Ammon's horn (tissue), 1 donor: ENCODE data around the gene TSHZ3.

Experiments
- DNase-seq: peaks from one replicate; pipeline ENCODE4 v3.0.0-alpha.2; 2016; ENCODE audit warnings: low spot score

The TSHZ3 gene, protein sequence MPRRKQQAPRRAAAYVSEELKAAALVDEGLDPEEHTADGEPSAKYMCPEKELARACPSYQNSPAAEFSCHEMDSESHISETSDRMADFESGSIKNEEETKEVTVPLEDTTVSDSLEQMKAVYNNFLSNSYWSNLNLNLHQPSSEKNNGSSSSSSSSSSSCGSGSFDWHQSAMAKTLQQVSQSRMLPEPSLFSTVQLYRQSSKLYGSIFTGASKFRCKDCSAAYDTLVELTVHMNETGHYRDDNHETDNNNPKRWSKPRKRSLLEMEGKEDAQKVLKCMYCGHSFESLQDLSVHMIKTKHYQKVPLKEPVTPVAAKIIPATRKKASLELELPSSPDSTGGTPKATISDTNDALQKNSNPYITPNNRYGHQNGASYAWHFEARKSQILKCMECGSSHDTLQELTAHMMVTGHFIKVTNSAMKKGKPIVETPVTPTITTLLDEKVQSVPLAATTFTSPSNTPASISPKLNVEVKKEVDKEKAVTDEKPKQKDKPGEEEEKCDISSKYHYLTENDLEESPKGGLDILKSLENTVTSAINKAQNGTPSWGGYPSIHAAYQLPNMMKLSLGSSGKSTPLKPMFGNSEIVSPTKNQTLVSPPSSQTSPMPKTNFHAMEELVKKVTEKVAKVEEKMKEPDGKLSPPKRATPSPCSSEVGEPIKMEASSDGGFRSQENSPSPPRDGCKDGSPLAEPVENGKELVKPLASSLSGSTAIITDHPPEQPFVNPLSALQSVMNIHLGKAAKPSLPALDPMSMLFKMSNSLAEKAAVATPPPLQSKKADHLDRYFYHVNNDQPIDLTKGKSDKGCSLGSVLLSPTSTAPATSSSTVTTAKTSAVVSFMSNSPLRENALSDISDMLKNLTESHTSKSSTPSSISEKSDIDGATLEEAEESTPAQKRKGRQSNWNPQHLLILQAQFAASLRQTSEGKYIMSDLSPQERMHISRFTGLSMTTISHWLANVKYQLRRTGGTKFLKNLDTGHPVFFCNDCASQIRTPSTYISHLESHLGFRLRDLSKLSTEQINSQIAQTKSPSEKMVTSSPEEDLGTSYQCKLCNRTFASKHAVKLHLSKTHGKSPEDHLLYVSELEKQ

DNA sequence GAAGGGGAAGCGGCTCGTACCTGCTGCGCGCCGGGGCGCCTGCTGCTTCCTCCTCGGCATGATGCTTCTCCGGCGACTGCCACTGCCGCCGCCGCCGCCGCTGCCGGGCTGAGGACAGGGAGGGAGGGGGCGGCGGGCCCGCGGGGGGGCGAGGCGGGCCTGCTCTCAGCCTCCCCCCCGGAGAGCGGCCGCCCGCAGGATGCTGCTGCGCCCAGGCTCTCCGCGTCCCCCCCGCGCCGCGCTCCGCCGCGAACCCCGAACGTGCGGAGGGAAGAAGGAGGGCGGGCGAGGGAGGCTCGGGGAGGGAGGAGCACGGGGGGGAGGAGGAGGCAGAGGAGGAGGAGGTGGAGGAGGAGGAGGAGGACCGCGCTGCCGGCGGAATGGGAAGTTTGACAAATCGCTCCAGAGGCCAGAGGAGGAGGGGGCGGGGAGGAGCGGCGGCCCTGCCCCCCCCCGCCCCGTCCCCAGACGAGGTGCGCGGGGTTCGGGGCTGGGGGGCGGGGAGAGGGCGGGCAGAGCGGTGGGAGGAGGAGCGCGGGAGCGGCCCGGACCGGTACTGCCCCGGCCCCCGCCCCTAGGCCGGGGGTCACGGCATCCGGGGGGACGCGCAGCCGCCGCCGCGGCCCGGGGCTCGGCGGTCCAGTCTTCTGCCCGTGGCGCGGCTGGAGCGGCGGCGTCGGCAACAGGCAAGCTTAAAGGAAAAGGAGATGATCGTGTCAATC, at the start of gene TSHZ3:
TSS of gene TSHZ3 (minus strand) at position 277 of the 722 bp plus-strand sequence. CDS start at position 60, 217 bp downstream.
- DNase-seq = peak; percentile 65

DNA sequence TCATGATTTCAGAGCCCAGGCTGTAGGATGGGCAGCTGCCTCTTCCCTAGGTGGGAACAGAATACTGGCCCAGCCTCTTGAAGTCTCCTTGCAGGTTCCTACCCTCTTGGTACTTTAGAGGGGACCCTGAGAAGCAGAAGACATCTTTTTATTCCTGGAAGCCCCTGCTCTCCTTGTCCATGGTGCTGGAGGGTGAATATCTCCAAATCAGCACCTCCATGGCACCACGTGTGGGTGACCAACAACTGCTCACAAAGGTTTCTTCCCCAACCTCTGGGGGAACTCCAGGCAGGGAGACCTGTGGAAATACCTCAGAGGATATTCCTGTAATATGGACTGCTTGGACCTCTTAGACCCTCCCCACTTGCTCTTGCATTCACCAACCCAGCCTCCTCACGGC, 48.1 kb upstream of the TSHZ3 start:
- DNase-seq = no peak

DNA sequence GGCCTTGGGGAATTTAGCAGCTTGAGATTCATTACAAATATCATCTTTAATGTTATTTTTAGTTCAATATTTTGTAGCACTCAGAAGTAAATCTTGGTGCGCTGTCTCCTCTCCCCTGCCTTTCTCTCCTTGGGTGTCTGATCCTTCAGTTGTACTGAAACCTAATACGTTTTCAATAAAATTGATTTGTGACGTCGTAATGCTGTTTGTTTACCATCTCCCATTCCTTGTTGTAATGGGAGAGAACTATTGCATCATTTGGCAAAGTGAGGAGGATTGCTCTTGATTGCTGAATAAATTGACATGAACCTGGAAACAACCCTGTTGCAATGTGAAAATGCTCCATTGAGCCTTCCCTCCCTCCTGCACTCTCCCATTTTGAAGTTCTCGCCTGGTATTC, 43.2 kb upstream of the TSHZ3 start:
- no peak for DNase-seq

DNA sequence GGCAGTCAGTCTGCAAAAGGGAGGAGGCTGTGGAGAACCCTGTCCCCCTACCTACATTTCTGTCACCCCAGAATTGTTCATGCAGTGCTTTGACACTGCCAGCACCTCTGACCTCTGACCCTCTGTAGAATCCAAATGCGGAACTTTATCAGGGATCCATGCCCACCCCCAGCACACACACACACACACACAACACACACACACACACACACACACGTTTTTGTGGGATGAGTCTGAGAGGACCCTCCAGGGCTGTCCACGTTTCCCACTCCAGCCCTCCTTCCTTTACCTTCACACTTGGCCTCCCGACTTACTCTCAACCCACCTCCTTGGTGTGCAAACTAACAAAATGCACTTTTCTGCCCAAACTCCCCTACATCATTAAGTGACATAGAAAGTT, 42.3 kb upstream of the TSHZ3 start:
- DNase-seq = no peak

DNA sequence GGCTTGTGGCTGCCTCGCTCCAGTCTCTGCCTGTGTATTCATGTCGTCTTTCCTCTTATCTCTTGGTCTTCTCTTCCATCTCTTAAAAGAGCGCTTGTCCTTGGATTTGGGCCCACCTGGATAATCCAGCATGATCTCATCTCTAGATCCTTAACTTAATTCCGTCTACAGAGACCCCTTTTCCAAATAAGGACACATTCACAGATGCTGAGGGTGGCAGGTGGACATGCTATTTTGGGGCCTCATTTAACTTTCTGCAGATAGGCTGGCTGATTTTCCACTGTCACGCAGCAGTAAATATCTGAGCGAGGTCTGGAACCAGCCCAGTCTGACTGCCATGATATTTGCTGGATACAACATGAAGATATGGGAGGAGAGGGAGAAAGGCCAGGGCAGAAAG, 41.5 kb upstream of the TSHZ3 start:
- DNase-seq = no peak

DNA sequence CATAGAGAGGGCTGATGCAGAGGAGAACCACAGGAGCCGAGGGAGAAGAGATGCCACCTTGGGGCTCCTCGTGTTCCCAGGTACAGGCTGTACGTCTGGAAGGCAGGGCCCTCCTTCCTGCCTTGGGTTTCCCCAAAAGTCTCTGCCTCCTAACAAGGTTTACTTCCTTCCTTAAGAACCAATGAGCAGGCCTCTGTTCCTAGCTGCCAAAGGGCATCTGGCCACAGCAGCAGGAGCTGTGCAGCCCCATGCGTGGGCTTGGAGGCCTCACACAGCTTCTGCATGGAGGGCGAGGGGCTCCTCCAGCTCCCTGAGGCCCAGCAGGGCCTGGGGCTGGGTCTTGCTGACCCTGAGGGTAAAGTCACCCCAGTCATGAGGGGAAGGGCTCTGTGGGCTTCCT, 40.6 kb upstream of the TSHZ3 start:
- no peak for DNase-seq

DNA sequence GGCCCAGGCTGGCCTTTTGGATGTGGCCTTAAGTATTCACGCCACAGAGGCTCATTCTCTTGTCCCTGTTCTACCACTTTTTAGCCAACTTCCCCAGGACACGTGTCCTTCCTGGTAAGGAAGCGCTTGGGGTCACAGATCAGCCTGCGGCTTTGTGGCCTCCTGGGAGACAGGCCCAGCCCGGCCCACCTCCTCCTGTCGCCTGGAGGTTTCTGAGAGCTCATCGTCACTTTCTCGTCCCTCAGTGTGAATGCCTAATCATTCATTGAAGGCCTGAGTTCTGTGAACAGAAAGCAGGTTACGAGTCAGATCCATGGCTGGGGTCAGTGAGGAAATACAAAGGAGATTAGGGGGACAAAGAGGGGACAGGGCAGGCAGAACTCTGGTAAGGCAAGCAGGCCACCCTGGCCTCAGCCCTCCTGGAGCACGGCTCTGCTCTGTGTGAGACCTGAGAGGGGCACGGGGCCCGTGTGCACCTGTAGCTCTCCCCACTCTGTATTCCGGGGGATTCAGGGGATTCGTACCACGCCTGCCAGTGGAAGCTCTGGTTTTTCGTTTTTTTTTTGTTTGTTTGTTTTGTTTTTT, 38.6 kb upstream of the TSHZ3 start:
- no peak for DNase-seq

DNA sequence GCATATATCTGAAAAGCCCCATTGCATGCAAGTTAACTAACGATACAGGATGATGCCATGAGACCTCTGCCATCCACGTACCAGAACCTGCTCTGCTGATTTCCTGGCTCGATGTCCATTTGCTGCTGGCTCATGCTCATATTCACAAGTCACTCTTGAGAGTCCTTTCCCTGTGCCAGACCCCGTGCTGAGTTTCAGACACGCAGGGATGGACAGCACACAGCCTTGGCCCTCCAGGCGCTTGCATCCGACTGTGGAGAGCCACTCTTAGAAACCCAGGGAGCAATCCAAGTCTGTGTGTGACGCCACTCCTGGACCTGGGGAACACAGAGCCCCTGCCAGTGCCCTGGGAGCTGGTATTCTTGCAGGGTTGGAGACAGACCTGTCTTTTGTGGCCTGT, 37.6 kb upstream of the TSHZ3 start:
- DNase-seq = no peak

DNA sequence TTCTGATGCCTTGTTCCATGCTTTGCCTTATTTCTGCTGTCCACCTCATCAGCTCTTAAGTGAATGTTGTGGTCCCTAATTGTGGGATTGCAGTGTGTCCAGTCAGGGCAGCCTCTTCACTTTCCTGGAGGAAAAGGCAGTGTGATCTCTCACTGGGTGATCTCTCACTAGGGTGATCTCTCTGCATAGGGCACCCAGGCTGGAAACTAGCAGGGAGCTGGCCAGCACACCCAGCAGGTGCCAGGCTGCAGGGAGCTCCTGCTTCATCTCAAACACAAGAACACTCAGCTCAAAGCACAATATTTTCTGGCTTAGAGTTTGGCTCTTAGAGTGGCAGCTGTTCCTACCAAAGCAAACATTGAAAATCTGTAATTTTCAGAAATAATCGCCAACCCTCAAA, 36.5 kb upstream of the TSHZ3 start:
- DNase-seq = peak; percentile 10

DNA sequence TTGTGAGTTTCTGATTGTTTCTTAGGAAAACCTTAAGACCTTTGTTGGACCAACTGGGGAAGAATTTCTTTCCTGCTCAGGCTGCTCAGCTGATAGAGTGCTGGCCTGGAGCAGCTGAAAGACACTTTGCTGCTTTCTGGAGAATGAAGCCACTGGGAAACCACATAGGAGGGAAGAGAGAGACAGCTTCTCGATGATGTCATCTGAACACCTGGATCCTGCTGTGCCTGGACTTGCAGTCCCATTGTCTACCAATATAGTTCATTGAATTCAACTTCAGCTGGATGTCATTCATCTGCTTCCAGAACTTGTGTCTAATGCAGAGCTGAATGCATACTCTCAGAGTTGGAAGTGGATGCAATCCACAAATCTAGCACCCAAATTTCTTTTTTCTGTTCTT, 34.3 kb upstream of the TSHZ3 start:
- DNase-seq = no peak

DNA sequence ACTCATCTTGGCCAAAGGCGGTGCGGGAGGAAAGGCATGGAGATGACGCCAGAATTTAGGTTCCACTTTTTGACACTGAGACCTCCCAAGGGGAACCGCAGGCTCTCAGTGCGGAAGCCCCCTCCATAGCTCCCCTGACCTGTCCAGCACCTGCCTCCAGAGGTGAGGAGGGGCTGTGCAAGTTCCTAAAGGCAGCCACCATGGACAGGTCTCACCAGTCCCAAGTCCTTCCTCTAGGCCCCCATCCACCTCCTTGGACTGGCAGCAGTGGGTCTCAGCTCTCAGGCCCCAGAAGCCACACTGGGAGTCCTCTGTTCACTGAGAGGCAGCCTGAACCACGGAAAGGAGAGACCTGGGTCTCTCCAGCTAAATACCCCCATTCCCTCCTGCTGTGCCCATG, 31.6 kb upstream of the TSHZ3 start:
- no peak for DNase-seq

DNA sequence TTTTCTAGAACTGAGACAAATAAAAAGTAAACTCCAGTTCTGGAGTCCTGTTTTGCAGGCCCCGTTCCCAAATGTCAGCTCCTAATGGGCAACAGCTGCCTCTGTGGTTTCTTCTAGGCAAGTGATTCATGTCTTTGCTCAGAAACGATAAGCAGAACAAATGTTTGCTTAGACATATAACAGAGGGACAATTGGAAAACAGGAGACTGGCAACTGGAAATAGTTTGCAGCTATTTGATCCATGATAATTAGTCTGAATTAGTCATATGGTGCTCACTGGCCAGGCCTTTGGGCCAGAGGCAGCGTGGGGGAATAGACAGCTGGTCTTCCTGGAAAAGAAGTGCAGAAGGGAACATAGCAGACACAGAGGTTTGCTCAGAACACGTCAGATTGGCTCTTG, 29.2 kb upstream of the TSHZ3 start:
- DNase-seq = no peak

DNA sequence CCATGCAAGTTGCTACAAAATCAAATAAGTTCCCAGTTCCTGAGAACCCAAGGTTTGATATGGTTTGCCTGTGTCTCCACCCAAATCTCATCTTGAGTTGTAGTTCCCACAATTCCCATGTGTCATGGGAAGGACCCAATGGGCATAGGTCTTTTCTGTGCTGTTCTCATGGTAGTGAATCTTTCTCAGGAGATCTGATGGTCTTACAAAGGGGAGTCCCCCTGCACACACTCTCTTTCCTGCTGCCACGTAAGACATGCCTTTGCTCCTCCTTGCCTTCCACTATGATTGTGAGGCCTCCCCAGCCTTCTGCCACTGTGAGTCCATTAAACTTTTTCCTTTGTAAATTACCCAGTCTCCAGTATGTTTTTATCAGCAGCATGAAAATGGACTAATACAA, 28.5 kb upstream of the TSHZ3 start:
- no peak for DNase-seq

DNA sequence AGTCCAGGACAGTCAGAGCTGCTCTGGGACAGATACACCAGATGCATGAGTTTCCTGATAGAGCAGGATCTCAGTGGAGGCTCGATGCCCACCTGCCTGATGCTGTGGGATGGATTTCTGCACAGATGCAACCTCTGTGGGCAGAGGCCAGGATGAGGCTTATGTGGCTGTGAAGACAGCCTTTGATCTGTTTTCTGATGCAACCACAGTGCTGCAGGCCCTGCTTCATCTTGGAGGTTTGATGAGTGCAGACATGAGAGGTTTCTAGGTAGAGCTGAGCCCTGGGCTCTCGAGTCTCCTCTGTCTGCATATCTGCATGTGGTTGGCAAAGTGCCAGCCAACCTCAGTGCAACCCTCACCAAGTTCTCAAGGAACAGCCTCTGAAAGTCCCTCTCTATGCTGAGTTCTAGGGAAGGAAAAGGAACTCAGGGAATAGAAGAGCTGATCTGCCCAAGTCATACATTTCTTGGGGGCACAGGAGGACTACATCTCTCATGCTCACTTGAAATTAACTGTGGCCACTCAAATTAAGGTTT, 23.1 kb upstream of the TSHZ3 start:
- no peak for DNase-seq

DNA sequence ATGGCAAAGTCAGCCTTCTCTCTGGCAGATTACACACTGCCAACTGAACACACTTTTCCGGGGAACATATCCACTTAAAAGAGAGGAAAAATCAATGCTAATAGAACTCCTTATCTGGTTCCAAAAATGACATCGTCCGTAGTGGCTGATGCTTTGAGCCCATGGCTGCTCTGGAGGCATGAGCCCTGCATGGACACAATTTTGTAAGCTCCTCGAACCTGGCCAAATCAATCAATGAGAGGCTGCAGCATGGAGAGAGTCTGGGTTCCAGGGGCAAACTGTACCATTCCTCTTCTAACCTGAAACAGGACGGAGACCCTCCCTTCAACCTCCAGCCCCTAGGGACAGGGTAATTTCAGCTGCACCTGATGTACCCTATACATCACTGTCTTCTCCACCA, 21.0 kb upstream of the TSHZ3 start:
- DNase-seq = no peak

DNA sequence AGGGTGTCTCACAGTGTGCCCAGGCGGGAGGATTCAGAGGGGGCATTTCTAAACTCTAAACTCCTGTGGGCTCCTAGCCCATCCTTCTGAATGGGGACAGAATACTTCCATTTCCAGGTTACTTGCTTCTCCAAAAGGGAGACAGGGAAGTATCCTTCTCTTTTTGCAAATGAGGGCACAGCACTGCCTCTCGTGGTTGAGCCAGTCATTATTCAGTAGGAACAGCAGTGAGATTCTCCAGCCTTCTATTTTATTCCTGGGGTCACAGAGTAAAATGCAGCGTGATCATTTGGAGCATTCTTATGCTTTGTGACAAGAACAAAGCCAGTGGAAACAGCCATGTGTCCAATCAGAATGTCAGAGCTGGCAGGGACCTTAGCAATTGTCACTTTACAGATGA, 15.7 kb upstream of the TSHZ3 start:
- no peak for DNase-seq

DNA sequence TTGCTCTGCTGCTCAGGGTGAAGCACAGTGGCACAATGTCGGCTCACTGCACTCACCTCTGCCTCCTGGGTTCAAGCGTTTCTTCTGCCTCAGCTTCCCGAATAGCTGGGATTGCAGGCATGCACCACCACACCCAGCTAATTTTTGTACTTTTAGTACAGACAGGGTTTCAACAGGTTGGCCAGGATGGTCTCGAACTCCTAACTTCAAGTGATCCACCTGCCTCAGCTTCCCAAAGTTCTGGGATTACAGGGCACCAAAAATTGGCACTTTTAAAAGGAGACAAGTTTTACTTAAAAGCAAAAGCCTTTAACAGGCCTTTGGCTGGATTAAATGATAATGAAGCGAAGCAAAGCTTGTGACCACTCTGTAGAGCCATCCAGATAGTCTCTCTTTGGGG, 12.5 kb upstream of the TSHZ3 start:
- DNase-seq = no peak

DNA sequence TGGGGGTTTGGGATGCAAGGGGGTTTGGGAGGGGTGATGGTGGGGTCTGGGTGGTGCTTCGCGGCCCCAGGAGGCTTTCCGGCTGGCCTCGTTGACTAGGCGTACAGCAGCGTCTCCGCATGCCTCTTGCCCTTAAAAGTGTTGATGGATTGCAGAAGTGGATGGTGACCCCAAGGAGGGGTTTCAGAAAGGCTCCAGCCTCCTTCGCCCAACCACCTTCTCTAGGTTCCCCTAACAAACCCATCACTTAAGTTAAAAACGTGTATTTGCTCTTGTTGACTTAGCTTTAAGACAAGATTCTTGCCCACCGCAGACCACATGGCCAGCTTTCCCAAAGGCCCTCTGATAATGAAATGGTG, 8.1 kb upstream of the TSHZ3 start:
- no peak for DNase-seq

DNA sequence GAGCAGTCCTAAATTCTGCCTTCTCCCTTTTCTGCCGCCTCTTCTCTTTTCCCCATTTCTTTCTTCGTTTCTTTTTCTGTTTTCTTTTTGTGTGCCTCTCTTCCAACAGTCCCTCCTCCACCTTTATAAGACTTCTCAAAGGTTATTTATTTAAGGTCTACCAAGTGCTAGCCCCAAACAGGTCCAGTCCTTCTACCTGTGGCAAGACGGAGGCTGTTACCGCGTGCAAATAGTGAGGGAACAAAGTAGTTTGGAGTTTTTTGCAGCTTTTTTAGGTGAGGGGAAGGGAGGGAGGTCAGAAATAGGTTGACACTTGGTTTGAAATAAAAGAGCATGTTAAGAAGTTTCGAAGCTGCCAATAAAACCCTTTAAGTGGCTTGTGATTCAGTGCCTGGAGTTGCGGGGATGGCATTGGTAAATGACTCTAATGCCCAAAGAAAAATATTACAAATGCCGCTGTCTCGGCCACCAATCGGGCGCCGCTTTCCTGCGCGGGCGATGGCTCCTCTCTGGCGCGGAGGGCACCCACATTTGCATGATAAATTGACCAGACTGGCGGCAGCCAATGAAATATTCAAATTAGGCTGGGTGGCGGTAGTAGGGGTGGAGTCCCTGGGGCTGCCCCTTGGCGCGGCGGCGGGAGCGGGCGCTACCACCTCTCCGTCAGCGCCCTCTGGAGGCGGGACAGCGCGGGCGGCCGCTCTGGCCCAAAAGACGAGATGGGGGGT, 7.5 kb upstream of the TSHZ3 start:
- peak; percentile 30 for DNase-seq

DNA sequence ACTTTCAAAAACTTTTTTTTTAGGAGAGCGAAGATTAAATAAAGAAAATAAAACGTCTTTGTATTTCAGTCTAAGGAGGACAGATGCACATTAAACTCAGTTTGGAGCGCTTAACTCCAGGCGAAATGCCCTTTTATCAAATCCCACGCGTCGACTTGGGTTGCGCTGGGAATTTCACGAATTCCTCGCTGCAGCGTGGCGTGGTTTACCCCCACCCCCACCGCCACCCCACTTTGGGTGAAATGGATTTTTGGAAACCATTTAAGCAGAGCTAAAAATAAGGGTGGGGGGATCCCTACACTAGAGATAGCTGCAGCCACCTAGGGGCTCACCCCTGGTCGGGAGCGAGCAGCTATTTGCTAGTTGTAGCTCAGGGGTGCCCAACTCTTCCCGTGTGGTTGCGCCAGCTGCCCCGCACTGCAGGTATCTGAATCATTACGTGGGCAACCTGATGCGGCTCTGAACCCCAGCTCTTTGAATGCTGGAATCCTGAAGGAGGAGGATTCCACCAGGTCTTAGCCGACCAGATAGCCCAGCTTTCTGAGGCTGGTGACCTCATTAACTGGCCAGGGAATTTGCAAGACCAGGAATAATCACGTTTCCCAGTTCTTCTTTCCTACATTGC, 6.5 kb upstream of the TSHZ3 start:
- no peak for DNase-seq
